Stimulated activated effector memory CD8-positive, alpha-beta T cell treated with anti-CD3 and anti-CD28 coated beads, Interleukin-12 subunit alpha, Interleukin-12 subunit beta, amount 100 ng/mL, for 72 hours (primary cell): Measurements from ENCODE around the gene MYEOV.
A peak's percentile ranks its signal among the peaks of the same experiment; 100 is the strongest.

ENCODE experiments used
- ATAC-seq: fragments of 150-1000 bp; cut with Tn5 transposase; 2 replicates; pipeline ENCODE4 v1.10.0; 2021
- DNase-seq, 2 donors: peaks; one replicate each; pipeline ENCODE4 v3.0.0; 2021 to 2022; ENCODE audit warnings: low spot score in 2 of 2
- H3K27ac Mint-ChIP-seq: one replicate; pipeline ENCODE4 v1.8.0; 2022; ENCODE audit warnings: mild to moderate bottlenecking, mixed read lengths
- H3K36me3 Mint-ChIP-seq: one replicate; pipeline ENCODE4 v1.8.0; 2022; ENCODE audit warnings: mild to moderate bottlenecking, mixed read lengths
- H3K4me1 Mint-ChIP-seq: one replicate; pipeline ENCODE4 v1.8.0; 2022; ENCODE audit warnings: mixed read lengths
- H3K4me3 Mint-ChIP-seq: one replicate; pipeline ENCODE4 v1.8.0; 2022; ENCODE audit warnings: mild to moderate bottlenecking, mixed read lengths
- H3K9me3 Mint-ChIP-seq: one replicate; pipeline ENCODE4 v1.8.0; 2022; ENCODE audit warnings: mixed read lengths

Gene MYEOV

DNA sequence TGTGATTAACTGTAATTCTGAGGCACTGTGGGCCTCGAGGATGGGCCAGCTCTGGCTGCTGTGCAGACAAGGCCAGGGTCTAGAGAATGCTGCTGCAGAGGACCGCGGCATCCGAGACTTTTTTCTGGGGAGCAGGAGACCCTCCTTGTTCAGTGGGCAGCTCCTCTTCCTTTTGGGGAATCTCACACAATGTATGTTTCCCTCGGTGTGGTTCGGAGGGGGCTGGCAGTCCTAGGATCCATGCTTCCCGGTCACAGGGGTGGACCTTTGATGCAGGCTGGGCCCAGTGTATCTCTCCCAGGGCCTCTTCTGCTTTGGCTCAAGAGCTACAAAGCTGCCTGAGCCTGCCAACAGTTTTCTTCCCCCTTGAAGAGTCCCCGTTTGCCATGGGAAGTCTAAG lies 31.5 kb downstream of the MYEOV start:
- Mint-ChIP-seq H3K36me3 (no peaks in the 10 kb centered on the region), H3K4me3 (no peak overlapping the region), H3K27ac (no peak overlapping the region), H3K4me1 (no peaks in the 10 kb centered on the region), H3K9me3 (no peaks in the 10 kb centered on the region)
- DNase-seq (no peak), ATAC-seq (no peak)

DNA sequence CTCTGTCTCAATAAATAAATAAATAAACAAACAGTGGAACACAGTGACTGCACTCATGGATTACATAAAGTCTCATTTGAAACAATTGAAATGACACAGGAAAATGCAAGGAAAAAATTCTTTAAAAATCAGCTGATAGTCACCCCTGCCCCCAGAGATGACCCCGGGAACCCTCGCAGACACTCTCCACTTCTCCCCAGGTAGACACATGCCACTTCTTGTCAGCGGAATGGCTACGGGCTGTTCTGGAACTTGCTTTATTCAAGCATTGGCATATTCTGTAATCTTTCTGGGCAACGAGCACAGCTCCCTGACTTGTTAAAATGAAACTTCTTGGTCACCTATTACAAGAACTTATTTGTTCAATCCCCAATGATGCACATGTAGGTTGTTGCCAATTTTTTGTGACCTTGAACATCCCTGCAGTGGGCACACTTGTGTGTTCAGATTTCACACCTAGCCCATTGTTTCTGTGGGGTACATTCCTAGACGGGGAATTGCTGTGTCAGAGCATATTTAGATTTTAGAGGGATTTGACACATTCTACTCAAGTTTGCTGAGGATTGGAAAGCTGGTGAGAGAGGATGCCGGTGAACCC lies 32.8 kb downstream of the MYEOV start:
- Mint-ChIP-seq H3K4me1 (no peaks in the 10 kb centered on the region), H3K27ac (no peak overlapping the region), H3K4me3 (no peak overlapping the region), H3K36me3 (no peaks in the 10 kb centered on the region), H3K9me3 (no peaks in the 10 kb centered on the region)
- DNase-seq (peak in 1 of 2 donors; percentile 7), ATAC-seq (no peak)

DNA sequence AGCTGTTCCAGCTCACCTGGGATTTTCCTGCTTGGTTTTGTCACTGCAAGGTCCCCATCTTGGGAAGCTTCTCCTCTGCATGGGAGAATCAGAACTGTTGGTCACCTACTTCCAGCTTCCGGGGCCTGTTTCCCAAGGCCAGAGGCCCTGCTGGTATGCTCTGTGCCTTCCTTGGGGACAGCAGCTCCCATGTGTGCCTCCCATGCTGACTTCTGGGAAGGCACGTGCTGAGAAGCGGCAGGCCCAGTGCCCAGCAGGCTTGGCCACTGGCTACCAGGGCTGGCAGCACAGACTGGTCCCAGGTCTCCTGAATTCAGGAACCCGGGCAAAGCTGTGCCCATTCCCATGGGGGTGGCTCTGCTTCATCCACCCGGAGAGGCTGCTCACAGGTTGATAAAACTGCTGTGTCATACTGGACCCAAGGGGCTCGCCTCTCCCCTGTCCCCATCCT lies 33.8 kb downstream of the MYEOV start:
- DNase-seq (peak in 1 of 2 donors; percentile 35), ATAC-seq (no peak)
- no peaks in the 10 kb centered on the region for H3K4me1 Mint-ChIP-seq
- no peaks in the 10 kb centered on the region for H3K36me3 Mint-ChIP-seq
- no peak overlapping the region for H3K4me3 Mint-ChIP-seq
- no peak overlapping the region for H3K27ac Mint-ChIP-seq
- no peaks in the 10 kb centered on the region for H3K9me3 Mint-ChIP-seq

DNA sequence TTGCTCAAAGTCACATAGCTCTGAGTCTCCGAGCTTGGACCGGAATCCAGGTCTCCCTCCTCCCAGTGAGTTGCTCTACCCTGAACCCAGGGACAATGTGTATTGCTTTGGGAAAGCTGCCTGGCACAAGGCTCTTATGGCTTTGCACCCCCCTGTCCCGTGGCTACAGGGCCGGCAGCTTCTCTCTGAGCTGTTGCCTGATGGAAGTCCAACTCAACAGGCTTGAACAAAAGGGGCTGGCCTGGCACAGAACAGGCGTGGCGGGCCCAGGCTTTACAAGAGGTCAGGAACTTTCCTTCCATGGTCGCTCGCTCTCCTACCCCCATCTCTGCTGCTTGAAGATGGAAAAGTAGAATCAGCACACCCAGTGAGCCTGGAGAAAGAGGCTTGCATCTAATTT lies 34.3 kb downstream of the MYEOV start:
- DNase-seq (no peak), ATAC-seq (no peak)
- no peak overlapping the region for H3K4me3 Mint-ChIP-seq
- H3K27ac Mint-ChIP-seq = no peak overlapping the region
- H3K9me3 Mint-ChIP-seq = no peaks in the 10 kb centered on the region
- no peaks in the 10 kb centered on the region for H3K4me1 Mint-ChIP-seq
- no peaks in the 10 kb centered on the region for H3K36me3 Mint-ChIP-seq

DNA sequence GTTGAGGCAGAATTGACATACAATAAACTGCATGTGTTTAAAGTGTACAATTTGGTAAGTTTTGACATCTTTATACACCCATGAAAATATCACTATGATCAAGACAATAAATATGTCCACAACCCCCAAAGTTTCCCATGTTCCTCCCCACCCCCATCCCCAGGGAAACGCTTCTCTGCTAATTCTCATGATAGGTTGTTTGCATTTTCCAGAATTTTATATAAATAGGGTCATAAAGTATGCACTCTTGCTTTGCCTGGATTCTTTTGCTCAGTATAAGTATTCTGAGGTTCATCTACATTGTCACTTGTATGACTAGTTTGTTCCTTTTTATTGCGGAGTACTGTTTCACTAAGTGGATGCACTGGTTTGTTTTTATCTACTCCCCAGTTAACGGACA lies 35.6 kb downstream of the MYEOV start:
- no peak overlapping the region for H3K27ac Mint-ChIP-seq
- H3K4me3 Mint-ChIP-seq = no peak overlapping the region
- H3K4me1 Mint-ChIP-seq = no peaks in the 10 kb centered on the region
- ATAC-seq = no peak
- no peaks in the 10 kb centered on the region for H3K36me3 Mint-ChIP-seq
- no peaks in the 10 kb centered on the region for H3K9me3 Mint-ChIP-seq
- DNase-seq = no peak

DNA sequence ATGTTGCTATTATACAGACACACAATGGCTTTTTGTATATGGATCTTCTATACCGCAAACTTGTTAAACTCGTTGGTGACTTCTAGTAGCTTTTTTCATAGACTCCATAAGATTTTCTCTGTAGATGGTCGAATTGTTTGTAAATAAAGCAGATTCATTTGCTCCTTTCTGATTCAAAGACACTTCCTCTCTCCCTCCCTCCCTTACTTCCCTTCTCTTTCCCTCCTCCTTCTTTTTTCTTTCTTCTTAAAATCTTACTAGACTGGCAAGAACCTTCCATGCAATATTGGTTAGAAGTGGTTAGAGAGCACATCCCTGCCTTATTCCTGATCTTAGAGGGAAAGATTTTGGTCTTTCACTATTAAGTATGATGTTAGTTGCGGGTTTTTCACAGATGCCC lies 36.4 kb downstream of the MYEOV start:
- H3K9me3 Mint-ChIP-seq = no peaks in the 10 kb centered on the region
- no peak overlapping the region for H3K27ac Mint-ChIP-seq
- no peaks in the 10 kb centered on the region for H3K36me3 Mint-ChIP-seq
- no peak overlapping the region for H3K4me3 Mint-ChIP-seq
- H3K4me1 Mint-ChIP-seq = no peaks in the 10 kb centered on the region
- ATAC-seq (no peak), DNase-seq (no peak)

DNA sequence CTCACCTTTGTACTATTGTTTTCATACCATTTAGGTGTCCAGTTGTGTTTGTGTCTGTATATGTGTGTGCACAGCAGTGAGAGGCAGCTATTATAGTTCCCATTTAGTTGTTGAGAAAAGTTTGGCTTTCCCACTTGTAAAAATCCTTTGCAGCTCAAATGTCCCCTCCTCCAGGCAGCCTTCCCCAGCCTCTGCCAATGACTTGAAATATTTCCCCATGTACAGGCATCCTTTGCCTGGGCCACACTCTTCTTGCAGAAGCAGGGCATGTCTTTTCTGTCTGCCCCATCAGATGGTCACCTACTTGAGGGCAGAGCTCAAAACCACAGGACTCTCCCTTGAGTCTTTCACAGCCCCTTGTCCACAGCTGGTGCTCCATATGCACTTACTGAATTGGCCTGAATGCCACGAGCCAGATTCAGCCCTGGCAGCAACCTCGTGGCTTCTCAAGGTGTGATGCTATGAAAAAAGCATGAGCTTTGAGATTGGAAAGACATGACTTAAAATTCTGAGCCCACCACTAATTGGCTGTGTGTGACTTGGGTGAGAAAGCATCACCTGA lies 39.3 kb downstream of the MYEOV start:
- H3K4me3 Mint-ChIP-seq = no peak overlapping the region
- peaks cover 19% of the 10 kb centered on the region for H3K4me1 Mint-ChIP-seq
- ATAC-seq = no peak
- H3K36me3 Mint-ChIP-seq = no peaks in the 10 kb centered on the region
- H3K9me3 Mint-ChIP-seq = no peaks in the 10 kb centered on the region
- H3K27ac Mint-ChIP-seq = no peak overlapping the region
- DNase-seq = no peak

DNA sequence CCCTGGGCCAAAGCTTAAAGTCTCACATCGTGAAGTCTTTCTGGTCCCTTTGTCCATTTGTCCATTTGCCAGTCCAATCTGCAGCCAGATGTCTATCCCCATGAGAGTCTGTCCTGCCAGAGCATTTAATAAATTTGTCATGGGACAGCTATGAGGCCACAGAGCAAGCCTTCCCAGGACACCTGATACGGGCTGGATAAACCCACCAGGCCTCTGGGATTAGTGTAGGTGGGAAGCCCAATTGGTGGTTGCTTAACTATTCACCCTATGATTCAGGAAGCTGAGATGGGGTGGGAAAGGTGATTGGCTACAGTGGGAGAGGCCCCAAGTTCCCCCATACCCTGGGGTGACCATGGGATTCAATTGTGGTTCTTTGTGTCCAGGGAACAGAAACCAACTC lies 39.9 kb downstream of the MYEOV start:
- DNase-seq (no peak), ATAC-seq (no peak)
- Mint-ChIP-seq H3K36me3 (peaks cover 4% of the 10 kb centered on the region), H3K4me3 (no peak overlapping the region), H3K9me3 (no peaks in the 10 kb centered on the region), H3K27ac (no peak overlapping the region), H3K4me1 (peaks cover 24% of the 10 kb centered on the region)

DNA sequence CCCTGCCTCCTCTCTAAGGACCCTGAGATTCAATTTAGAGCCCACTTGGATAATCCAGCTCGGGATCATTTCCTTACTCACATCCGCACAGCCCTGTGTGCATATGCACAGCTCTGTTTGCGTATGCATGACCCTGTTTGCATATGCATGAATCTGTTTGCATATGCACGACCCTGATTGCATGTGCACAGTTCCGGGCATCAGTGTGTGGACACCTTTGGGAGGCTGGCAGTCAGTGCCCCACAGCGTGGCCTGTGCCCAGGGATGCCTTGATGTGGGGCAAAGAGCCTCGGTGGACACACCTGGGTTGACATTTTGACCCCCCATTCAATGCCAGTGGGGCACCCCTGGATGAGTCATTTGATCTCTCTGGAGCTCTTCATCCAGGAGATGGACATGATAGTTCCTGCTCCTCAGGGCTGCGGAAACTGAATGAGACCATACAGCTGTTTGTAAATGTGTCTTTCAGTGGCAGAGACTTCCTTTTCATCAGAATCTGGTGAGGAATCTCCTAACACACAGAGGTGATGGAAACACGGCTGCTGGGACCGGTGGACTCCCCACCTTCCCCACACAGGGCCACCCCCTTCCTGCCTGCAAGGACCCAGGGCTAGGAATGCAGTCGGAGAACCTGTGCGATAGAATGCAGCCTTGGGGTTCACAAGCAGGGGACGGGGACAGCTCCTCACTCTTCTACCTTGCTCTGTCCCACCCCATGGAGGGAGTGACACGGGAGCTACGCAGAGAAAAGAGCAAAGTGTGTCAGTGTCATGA lies 41.2 kb downstream of the MYEOV start:
- ATAC-seq (no peak), DNase-seq (no peak)
- Mint-ChIP-seq H3K4me1 (peaks cover 35% of the 10 kb centered on the region), H3K36me3 (peaks cover 6% of the 10 kb centered on the region), H3K4me3 (no peak overlapping the region), H3K27ac (no peak overlapping the region), H3K9me3 (peaks cover 3% of the 10 kb centered on the region)

DNA sequence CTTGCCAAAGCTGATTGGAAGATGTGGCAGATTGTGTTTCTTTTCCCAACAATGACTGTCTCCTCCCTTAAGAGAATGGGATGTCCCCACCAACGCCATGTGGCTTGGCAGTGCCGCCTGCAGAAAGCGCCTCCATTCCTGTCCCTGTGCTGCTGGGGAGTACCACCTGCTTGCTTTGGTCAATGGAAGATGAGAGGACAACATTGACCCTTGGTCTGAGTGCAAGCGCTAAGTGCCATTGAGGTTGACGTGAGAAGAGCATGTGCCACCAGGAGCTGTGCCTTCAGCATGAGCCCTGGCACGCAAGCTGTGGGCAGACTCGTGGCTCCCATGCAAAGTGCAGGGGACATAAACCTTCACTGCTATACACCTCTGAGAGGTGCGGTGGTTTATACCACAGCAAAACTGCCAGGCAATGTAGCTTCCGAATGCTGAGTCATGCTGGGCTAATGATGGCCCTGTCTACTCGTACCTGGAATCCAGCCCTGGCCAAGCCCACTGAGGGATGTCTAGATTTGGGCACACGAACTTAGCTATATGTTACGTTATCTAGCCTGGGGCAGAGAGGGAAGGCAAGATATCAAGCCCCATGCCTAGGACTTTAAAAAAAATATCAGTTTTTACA lies 41.9 kb downstream of the MYEOV start:
- DNase-seq = no peak
- no peak for ATAC-seq
- H3K9me3 Mint-ChIP-seq = peaks cover 3% of the 10 kb centered on the region
- H3K27ac Mint-ChIP-seq = no peak overlapping the region
- no peak overlapping the region for H3K4me3 Mint-ChIP-seq
- H3K4me1 Mint-ChIP-seq = peaks cover 35% of the 10 kb centered on the region
- H3K36me3 Mint-ChIP-seq = peaks cover 6% of the 10 kb centered on the region

DNA sequence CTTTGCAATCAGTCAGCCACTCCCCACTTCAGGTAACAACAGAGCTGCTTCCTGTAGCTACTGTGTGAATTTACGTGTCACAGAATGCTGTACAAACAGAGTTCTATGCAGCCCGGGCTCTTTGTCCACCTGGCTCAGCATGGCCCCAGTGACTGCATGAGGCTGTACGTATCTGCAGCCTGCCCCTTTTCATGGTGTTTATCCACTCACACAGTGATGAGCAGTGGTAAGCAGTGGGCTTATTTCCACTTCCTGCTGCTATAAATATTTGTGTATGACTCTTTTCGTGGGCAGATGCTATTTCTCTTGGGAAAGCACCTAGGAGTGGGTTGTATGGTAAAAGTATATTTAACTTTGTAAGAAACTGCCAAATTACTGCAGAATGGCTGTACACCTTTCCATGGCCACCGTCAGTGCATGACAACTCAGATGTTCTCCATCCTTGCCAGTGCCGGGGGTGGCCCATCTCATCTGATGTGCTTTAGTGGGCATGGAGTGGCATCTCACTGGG lies 43.3 kb downstream of the MYEOV start:
- Mint-ChIP-seq H3K9me3 (peaks cover 3% of the 10 kb centered on the region), H3K4me1 (peaks cover 35% of the 10 kb centered on the region), H3K36me3 (peaks cover 6% of the 10 kb centered on the region), H3K27ac (peak overlapping the region; percentile 40), H3K4me3 (peak overlapping the region; percentile 24)
- ATAC-seq (peak; percentile 95), DNase-seq (no peak)

DNA sequence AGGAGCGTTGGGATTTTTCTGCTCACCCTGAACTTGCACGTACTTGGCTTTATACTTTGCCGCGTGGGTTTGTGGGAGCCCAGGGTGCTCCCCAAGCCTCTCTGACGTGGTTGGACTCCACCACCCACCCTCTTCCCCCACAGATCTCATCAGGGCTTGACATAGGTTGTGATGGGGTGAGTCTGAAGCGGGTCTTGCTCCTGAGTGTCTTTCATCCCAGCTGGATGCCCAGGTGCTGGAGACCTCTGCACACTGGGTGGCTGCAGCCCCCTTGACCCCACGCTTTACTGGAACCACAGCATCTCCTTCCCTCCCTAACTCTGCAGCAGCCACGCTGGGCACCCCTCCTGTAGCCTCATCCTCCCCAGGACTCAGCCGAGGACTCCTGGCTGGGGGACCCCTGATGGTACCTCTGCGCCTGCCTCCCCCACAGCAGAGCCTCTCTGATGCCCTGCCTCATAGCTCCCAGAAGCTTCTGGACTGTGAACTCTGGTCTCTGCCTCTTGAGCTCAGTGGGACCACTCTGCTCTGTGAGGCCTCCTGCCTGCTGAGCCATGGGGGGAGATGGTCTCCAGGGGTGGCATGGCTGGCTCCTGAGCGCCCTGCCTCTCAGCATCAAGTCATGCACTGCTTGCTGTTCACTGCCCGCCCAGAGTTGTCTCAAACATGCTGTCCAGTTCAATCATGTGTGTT lies 45.2 kb downstream of the MYEOV start:
- ATAC-seq (no peak), DNase-seq (no peak)
- peaks cover 6% of the 10 kb centered on the region for H3K36me3 Mint-ChIP-seq
- H3K27ac Mint-ChIP-seq = peak overlapping the region; percentile 85
- H3K4me3 Mint-ChIP-seq = no peak overlapping the region
- H3K9me3 Mint-ChIP-seq = peaks cover 3% of the 10 kb centered on the region
- peaks cover 39% of the 10 kb centered on the region for H3K4me1 Mint-ChIP-seq

DNA sequence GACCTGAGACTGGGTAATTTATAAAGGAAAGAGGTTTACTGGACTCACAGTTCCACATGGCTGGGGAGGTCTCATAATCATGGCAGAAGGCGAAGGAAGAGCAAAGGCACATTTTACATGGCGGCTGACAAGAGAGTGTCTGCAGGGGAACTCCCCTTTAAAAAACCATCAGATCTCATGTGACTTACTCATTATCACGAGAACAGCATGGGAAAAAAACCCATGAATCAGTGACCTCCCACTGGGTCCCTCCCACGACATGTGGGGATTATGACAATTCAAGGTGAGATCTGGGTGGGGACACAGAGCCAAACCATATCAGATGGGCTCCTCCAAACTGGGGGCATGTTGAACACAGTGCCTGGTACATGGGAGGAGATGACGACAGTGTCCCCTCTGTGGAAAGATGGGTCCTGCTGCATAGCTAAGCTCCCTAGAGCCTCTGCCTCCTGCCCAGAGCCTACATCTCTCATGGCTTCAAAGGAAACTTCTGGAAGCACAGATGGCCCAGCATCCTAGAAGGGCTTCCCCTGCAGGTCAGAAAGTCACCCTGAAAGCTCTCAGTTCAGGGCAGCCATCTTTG lies 46.1 kb downstream of the MYEOV start:
- Mint-ChIP-seq H3K4me3 (no peak overlapping the region), H3K36me3 (peaks cover 6% of the 10 kb centered on the region), H3K9me3 (peaks cover 3% of the 10 kb centered on the region), H3K4me1 (peaks cover 39% of the 10 kb centered on the region), H3K27ac (no peak overlapping the region)
- ATAC-seq (no peak), DNase-seq (peak in 1 of 2 donors; percentile 41)

DNA sequence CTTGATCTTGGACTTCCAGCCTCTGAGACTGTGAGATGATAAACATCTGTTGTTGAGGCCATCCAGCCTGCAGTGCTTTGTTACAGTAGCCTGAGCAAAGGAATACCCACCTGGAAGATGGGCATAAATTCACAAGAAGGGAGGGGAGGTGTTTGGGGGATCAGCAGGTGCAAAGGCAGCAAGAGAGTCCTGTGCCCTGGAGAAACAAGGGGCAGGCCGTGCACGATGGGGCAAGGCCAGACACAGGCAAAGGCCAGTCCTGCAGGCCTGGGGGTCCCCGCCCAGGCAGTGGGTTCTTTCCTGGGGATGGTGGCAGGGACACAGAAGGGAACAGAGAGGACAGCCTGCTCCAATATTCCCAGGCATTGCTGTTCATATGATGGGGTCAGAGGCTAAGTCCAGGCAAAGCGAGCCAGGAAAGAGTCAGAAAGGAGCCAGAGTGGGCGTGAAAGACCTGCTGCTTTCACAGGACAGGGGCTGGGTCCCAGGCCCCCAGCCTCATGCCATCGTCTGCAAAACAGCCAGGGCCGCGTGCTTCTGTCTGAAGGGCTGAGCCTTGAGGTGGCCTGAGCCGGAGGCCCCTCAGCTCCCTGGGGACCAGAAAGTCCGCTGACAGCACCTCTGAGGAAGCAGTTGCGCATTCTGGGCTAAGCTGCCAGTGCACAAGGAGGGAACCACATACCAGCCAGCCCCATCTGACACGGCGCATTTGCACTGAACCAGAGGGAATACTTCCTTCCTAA lies 48.8 kb downstream of the MYEOV start:
- H3K27ac Mint-ChIP-seq = no peak overlapping the region
- no peak overlapping the region for H3K4me3 Mint-ChIP-seq
- H3K9me3 Mint-ChIP-seq = peaks cover 3% of the 10 kb centered on the region
- ATAC-seq (no peak), DNase-seq (peak in 1 of 2 donors; percentile 38)
- H3K4me1 Mint-ChIP-seq = peaks cover 24% of the 10 kb centered on the region
- peaks cover 6% of the 10 kb centered on the region for H3K36me3 Mint-ChIP-seq
